GM21619 (cell line): ENCODE results near the gene SCGB1C1.
"Not testable (repeated sequence)": the region's sequence is repeated elsewhere in the genome, so short reads cannot be mapped to it uniquely, and the experiment has no call there.

ENCODE experiments used
- ATAC-seq: cut with Tn5 transposase; IDR thresholded peaks from one replicate; pipeline ENCODE4 v1.9.1; 2021; ENCODE audit not compliant: unreplicated experiment

SCGB1C1 gene

DNA sequence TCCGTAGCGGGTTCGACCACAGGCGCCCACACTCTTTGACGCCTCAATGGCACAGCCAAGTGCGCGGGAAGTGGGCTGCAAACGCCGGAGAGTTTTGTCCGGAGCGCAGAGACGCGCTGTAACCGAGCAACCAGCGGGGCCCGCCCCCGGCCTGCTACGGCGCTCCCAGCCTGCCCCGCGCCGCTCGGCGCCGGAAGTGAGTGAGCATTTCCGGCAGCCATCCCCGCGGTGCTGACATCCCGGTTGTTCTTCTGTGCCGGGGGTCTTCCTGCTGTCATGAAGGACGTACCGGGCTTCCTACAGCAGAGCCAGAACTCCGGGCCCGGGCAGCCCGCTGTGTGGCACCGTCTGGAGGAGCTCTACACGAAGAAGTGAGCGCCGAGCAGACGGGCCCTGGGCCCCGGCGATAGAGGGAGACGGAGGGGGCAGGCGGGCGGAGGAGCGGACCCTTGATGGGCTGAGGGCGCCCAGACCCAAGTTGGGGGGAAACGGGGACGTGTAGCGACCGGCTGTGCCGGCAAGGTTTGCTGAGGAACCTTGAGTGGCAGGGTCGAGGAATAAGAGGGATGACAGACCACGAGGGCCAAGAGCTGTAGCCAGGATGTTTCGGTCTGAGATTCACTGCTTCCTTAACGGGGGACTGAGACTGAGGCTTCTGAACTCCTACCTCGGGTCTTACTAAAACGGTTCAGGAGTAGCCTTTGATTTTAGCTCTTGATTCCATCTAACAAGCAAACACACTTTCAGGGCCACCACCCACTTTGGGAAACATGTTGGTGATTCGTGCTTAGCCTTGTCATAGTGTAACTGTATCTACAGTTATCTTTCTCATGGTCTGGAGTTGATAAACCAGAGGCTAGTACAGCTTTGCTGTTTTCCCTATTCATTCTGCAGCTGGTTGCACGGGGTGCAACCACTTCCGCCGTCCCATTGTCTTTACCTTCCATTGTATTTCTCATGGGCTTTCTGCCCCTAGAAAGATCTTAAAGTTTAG, 44.2 kb downstream of the SCGB1C1 start, which contains the start of gene PSMD13:
PSMD13 (plus strand) TSS at position 203 of the 994 bp plus-strand sequence; CDS start at position 277, 74 bp downstream.
- peak; percentile 72 for ATAC-seq

DNA sequence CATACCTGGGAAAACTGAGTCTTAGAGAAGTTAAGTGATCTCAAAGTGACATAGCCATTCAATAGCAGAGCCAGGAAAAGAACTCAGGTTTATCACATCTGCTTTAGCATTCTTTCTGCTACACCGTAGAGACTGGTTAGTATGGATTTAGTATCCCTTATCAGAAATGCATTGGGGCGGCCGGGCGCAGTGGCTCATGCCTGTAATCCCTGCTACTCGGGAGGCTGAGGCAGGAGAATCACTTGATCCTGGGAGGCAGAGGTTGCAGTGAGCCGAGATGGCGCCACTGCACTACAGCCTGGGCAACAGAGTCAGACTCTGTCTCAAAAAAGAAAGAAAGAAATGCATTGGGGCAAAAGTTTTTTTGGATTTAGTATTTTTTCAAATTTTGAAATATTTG, 45.5 kb downstream of the SCGB1C1 start:
- not testable (repeated sequence) for ATAC-seq

DNA sequence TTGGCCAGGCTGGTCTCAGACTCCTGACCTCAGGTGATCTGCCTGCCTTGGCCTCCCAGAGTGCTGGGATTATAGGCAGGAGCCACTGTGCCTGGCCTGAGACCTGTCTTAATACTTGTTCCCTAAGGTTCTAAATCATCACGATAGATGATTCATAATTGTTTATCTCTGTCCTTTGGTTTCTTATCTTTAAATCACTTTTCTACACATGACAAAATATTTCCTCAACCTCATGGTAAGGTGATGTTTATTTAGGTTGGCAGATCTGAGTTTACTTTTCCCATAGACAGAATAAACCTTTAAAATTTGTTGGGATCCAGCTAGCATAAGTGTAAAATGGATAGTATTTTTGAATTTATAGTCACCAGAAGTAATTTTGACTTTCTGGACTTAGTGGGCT, 47.4 kb downstream of the SCGB1C1 start:
- no peak for ATAC-seq

DNA sequence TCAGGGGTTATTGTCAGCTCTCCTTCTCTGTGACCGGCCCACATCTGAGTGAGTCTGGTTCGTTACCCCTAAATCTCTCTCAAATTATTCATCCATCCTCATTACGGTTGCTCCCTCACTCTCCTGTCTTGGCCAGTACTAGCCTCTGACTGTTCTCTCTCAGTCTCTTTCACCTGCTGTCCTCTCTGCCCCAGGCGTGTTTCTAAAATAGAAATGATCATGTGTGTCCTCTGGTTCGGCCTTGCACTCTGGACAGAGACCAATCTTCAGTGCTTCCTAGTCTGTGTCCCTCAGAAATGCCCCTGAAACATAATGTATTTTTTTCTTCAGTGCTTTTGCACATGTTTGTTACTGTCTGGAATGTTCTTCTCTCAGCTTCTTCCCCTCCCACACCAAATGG, 48.8 kb downstream of the SCGB1C1 start:
- no peak for ATAC-seq
